Tongue (tissue), 2 donors: Measurements from ENCODE around the gene MFN1. TPM values are rescaled to one million over a fixed set of nuclear protein-coding genes. Genes with fewer than 3 reads are reported as not detected.

ENCODE experiments used
- DNase-seq: peaks from one replicate; pipeline ENCODE4 v3.0.0-alpha.2; 2015
- total RNA-seq: library from RNA; depleted of rRNA; stranded (reverse); fragments of >200 nt; gene quantifications from one replicate; pipeline ENCODE4 v1.2.3, GENCODE V29; 2014

The MFN1 gene
- total RNA-seq, 1 donor from 2014 or later = 63.6 TPM

DNA sequence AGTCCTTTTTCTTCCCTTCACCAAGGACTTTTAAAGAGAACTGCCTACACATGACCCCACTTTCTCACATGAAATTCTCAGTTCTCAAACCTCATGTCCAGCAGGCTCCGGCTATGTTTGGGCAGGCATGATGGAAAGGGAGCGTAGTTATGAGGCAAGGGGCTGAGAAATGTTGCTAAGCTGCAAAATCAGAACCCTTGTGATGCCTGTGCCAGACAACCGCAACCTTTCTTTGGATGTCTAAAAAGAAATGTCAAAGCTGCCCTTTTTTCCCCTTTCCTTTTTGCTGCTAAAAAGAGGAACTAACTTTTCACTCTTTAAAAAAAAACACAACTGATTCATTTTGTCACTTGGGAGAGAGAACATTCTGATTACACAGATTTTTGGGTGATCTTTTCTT lies 84.5 kb downstream of the MFN1 start:
- DNase-seq = peak; percentile 21

DNA sequence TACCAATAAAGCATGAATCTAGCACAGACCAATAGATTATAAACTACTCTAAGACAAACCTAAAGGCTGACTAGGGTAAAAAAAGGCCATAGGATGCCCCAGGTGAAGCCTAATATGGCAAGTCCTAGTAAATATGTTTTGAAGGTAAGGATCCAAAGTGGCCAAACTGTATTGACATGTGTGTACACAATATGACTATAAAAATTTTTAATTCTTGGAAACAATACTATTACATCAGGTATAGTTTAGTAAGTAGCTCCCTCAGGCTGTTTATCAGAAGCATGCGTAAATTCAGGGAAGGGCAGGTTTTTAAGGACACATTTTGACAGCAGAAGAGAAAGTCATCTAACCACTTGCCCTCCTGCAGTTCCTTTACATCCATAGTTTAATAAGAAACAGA lies 84.9 kb downstream of the MFN1 start:
- DNase-seq = no peak

DNA sequence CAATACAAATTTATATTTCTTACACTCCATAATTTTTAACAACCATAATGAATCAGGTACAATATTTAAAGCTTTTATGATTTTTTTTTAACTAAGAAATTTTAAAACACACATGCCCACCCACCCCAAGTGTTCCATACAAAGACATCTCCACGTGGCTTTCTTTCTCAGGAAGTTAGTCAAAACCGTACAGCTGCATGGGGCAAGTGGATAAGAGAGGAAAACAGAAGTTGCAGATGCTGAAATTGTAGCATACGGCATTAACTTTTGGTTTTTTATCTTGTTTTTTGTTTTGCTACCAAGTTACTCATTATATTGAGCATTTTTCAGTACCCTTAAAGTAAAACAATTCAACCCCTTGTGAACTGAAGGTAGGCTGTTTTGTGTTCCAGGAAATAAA lies 89.0 kb downstream of the MFN1 start:
- no peak for DNase-seq

DNA sequence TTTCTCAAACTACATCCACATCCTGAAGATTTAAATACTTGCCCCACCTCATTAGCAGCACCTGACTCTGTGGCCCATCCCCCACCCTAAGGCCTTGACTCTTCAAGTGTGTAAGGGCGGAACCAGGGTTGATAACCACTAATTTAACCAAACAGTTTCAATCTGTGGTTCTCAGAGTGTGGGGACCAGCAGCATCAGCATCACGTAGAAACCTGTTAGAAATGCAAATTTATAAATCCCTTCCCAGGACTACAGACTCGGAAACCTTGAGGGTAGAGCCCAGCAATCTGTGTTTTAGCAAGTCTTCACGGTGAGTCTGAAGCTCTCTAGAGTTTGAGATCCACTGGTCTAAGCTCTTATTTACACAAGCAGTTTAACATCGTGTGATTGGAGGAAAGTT lies 91.3 kb downstream of the MFN1 start:
- no peak for DNase-seq

Other genes with a start within 250 kb of the MFN1 start
- gene PIK3CA, start 199.4 kb upstream of the MFN1 start, total RNA-seq = 58.8 TPM
- 3.9 TPM for gene KCNMB3, start 96.6 kb upstream of the MFN1 start, total RNA-seq
- 53.5 TPM for gene ZNF639, start 24.7 kb upstream of the MFN1 start, total RNA-seq
- gene GNB4, start 103.8 kb downstream of the MFN1 start, total RNA-seq = 49.1 TPM
- gene ACTL6A, start 215.2 kb downstream of the MFN1 start, total RNA-seq = 41.9 TPM